ENCODE results near the gene FCRL3.

The FCRL3 gene

DNA sequence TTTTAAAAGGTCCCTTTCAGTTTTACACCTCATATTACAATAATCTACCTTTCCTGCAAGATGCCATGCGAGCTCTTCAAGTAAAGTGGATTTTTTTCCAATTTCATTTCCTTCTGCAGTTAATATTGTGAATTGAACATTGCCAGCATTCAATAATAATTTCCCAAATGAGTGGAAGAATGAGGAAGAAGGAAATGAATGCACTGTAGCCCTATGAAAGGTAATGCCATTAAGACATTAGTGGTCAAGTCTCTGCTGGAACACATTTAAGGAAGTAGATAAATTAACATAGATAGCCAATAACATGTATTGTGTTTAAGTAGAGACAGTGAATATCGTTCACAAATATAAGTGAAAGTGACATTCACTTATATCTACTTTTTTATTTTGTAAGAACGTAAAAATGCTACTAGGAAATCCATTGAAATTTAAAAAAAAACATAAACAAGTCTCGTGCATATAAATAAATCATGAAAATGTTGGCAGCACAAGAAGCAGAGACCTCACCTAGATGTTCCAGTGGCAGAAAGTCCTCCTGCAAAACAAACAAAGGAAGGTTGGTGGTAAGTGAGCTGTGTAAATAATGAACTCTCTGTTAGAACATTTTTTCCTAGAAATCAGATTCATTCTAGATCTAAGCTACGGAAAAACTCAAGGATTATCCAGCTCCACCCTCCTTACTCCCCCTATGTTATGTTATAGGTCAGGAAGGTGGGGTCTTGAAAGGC lies 17.7 kb downstream of the FCRL3 start:
- DNase-seq (ENCODE audit: extremely low read depth, low read depth) = no peak
- TF ChIP-seq, protein P1, sequence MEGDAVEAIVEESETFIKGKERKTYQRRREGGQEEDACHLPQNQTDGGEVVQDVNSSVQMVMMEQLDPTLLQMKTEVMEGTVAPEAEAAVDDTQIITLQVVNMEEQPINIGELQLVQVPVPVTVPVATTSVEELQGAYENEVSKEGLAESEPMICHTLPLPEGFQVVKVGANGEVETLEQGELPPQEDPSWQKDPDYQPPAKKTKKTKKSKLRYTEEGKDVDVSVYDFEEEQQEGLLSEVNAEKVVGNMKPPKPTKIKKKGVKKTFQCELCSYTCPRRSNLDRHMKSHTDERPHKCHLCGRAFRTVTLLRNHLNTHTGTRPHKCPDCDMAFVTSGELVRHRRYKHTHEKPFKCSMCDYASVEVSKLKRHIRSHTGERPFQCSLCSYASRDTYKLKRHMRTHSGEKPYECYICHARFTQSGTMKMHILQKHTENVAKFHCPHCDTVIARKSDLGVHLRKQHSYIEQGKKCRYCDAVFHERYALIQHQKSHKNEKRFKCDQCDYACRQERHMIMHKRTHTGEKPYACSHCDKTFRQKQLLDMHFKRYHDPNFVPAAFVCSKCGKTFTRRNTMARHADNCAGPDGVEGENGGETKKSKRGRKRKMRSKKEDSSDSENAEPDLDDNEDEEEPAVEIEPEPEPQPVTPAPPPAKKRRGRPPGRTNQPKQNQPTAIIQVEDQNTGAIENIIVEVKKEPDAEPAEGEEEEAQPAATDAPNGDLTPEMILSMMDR (IDR thresholded peaks at IDR 0.05; ENCODE audit: low read depth, low read length) = no peak

DNA sequence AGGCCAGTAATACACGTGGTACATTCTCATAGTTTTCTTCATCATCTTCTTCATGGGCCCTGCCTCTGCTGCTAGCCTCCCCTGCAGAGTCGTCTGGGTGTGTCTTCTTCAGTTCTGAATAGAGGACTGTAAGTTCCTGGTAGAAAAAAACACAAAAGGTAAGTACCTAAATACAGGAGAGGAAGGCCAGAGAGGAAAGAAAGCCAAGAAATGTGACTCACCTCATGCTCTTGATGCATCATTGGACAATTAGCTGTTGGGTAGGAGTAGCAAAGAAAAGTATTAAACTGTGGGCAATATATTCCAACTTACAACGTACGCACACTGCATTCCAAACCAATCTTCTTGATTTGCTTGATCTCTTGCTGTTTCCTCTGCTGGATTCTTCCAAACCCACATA lies 21.8 kb downstream of the FCRL3 start:
- TF ChIP-seq, protein P1 (IDR thresholded peaks at IDR 0.05; ENCODE audit: low read depth, low read length) = no peak
- DNase-seq (ENCODE audit: extremely low read depth, low read depth) = no peak

DNA sequence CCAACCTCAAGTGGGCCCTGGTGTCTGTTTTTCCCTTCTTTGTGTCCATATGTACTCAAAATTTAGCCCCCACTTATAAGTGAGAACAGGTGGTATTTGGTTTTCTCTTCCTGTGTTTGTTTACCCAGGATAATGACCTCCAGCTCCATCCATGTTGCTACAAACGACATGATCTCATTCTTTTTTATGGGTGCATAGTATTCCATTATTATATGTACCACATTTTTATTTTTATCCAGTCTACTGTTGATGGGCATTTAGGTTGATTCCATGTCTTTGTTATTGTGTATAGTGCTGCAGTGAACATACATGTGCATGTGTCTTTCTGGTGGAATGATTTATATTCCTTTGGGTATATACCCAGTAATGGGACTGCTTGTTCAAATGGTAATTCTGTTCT lies 27.6 kb downstream of the FCRL3 start:
- TF ChIP-seq, protein P1 (IDR thresholded peaks at IDR 0.05; ENCODE audit: low read depth, low read length) = no peak
- DNase-seq (ENCODE audit: extremely low read depth, low read depth) = no peak

DNA sequence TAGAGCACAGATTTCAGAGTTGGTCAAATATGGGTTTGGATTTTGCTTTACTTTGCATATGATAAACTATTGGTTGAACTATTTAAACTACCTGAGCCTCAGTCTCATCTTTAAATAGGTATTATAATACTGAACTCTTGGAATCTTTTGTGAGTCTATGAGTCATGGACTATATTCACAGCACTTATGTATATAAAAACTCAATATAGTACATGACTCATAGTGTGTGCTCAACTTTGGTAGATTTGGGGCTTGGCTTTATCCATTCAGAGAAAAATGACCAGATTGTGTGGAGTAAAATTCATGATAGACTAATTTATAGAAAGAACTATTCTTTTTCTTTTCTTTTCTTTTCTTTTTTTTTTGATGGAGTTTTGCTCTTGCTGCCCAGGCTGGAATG lies 28.7 kb downstream of the FCRL3 start:
- no peak for DNase-seq (ENCODE audit: extremely low read depth, low read depth)
- TF ChIP-seq, protein P1 (IDR thresholded peaks at IDR 0.05; ENCODE audit: low read depth, low read length) = no peak

DNA sequence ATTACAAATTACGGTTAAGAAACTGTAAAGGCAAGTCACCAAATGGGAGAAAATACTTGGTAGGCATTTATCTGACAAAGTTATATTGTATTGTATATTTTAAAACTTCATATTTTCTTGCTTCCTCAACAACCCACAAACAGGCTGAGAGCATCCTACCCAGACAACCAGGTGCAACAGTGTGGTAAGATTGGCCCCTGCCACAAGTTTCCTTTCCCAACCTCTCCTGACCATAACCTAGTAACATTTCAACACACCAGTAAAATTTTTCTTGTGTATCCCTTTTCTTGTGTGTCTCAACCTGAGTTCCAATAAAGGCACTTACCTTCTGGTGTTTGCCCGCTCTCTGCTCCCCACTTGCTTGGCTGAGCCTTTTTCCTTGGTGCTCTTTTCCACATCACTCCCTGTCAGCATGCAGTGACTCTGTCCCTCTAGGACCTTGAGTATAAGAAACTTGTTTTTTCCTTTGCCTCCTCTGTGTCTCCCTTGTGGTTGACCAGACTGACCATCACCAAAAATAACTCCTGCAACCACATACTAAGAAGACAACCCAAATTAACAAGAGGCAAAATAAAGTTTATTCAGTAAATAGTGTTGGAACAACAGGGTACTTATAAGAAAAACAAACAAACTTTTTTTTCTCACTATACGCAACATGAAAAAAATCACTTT lies 40.9 kb downstream of the FCRL3 start:
- TF ChIP-seq, protein P1 (IDR thresholded peaks at IDR 0.05; ENCODE audit: low read depth, low read length) = no peak
- DNase-seq (ENCODE audit: extremely low read depth, low read depth) = no peak

DNA sequence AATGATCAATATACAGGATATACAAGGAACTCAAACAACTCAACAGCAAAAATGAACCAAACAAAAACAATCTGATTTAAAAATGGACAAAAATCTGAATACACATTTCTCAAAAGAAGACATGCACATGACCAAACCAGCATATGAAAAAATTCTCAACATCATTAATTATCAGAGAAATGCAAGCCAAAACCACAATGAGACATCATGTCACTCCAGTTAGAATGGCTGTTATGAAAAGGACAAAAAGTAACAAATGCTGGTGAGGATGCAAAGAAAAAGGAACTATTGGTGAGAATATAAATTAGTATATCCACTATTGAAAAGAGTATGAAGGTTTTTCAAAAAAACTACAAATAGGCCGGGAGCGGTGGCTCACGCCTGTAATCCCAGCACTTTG lies 42.0 kb downstream of the FCRL3 start:
- DNase-seq (ENCODE audit: extremely low read depth, low read depth) = no peak

DNA sequence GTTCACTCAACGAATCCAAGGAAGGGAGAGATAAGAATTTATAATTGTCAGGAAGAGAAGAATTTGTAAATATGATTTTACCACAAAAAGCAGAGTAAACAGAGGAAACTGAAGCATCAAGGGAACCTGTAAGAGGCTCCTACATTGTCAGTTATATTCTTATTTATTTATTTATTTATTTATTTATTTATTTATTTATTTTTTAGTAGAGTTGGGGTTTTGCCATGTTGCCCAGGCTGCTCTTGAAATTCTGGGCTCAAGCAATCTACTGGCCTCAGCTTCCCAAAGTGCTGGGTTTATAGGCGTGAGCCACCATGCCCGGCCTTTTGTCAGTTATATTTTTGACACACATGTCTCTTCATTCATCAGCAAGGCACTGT lies 47.1 kb downstream of the FCRL3 start:
- TF ChIP-seq, protein P1 (IDR thresholded peaks at IDR 0.05; ENCODE audit: low read depth, low read length) = no peak
- DNase-seq (ENCODE audit: extremely low read depth, low read depth) = no peak

More for the DNA sequence above, 42.0 kb downstream of the FCRL3 start:
- TF ChIP-seq, protein P1 (IDR thresholded peaks at IDR 0.05; ENCODE audit: low read depth, low read length) = no peak
